ENCODE measurements around the gene ADAMTS17.

ADAMTS17 gene

DNA sequence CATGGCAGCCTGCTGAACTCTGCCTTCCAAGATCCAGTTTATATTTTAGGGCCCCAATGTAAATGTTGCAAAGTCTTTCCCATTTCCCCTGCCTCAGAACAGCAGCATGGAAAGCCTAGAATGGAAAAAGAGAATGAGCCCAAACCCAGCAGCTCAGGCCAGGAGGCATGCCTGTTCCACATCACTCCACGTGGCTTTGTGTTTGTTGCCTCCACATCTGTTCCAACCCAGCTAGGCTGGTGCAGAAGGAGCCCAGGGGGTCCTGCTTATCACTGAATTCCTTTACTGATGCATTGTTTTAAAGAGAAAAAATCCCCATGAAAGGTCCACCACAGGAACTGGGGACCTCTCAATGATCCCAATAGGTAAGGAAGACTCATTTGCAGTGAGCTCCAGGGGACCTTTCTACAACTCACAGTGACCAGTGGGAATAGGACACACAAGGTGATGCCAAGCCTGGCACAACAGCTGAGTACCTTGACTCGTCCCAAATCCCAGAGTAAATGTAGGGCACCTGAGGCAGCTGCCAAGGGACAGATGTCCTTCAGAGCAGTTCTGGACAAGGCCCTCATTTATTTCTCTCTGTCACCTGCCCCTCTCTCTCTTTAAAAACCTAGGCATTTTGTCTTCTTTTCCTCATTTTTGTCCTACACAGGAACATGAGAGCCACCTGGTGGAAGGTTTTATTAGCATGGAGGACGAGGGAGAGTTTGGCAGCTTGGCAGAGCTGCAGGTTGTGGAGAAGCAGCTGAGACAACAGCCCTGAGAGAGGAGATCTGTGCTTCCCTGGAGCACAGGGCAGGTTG lies 41.7 kb upstream of the ADAMTS17 start:
- H3K36me3 ChIP-seq (ENCODE audit: insufficient read depth, low read length): no peaks in the 10 kb centered on the region
- no peak overlapping the region for H3K4me2 ChIP-seq (ENCODE audit: low read depth, low read length, poor library complexity, severe bottlenecking)
- no peak overlapping the region for H2AFZ ChIP-seq (ENCODE audit: low read length)
- H3F3A ChIP-seq (ENCODE audit: low read depth): no peaks in the 10 kb centered on the region
- no peaks in the 10 kb centered on the region for H3K27me3 ChIP-seq (ENCODE audit: insufficient read depth, low read length, poor library complexity, severe bottlenecking)
- H3K9me3 ChIP-seq (ENCODE audit: insufficient read depth, low read depth, low read length): peaks cover 20% of the 10 kb centered on the region; the same call in 1 of the 2 replicates
- H3K9ac ChIP-seq (ENCODE audit: low read depth, low read length, poor library complexity, severe bottlenecking): no peak overlapping the region
- TF ChIP-seq EZH2phosphoT487 (IDR thresholded peaks at IDR 0.05; ENCODE audit: borderline replicate concordance): no peak
- TF ChIP-seq, protein P1, sequence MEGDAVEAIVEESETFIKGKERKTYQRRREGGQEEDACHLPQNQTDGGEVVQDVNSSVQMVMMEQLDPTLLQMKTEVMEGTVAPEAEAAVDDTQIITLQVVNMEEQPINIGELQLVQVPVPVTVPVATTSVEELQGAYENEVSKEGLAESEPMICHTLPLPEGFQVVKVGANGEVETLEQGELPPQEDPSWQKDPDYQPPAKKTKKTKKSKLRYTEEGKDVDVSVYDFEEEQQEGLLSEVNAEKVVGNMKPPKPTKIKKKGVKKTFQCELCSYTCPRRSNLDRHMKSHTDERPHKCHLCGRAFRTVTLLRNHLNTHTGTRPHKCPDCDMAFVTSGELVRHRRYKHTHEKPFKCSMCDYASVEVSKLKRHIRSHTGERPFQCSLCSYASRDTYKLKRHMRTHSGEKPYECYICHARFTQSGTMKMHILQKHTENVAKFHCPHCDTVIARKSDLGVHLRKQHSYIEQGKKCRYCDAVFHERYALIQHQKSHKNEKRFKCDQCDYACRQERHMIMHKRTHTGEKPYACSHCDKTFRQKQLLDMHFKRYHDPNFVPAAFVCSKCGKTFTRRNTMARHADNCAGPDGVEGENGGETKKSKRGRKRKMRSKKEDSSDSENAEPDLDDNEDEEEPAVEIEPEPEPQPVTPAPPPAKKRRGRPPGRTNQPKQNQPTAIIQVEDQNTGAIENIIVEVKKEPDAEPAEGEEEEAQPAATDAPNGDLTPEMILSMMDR (conservative IDR thresholded peaks at IDR 0.05; ENCODE audit: low read length): peak; percentile 67
- no peaks in the 10 kb centered on the region for H4K20me1 ChIP-seq (ENCODE audit: insufficient read depth, low read length, poor library complexity, severe bottlenecking)
- no peaks in the 10 kb centered on the region for H3K4me1 ChIP-seq (ENCODE audit: insufficient read depth, low read length, poor library complexity, severe bottlenecking)
- no peak overlapping the region for H3K4me3 ChIP-seq (ENCODE audit: low read length, poor library complexity, severe bottlenecking)
- no peaks in the 10 kb centered on the region for H3K79me2 ChIP-seq (ENCODE audit: insufficient read depth, low read length)
- H3K9me2 ChIP-seq (replicated peaks; ENCODE audit: low read depth, low read length): no peaks in the 10 kb centered on the region

DNA sequence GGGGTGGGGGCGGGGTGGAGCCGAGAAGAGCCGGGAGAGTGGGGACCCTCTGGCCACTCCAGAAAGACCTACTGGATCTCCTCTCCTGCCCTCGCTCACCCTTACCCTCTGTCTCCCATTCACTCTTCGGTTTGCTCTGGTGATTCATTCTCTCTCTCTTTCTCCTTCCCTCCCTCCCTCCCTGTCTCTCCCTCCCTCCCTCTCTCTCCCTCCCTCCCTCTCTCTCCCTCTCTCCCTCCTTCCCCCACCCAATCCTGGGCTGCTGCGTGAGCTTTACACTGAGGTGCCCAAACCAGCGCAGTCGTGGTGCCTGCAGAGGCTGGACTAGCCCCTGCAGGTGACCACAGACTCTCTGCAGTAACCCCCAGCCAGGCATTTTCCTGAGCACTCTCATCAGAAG lies 32.2 kb upstream of the ADAMTS17 start:
- TF ChIP-seq, protein P1 (conservative IDR thresholded peaks at IDR 0.05; ENCODE audit: low read length): no peak
- TF ChIP-seq EZH2phosphoT487 (IDR thresholded peaks at IDR 0.05; ENCODE audit: borderline replicate concordance): no peak
- no peaks in the 10 kb centered on the region for H3K9me2 ChIP-seq (replicated peaks; ENCODE audit: low read depth, low read length)
- H3K9ac ChIP-seq (ENCODE audit: low read depth, low read length, poor library complexity, severe bottlenecking): no peak overlapping the region
- no peak overlapping the region for H2AFZ ChIP-seq (ENCODE audit: low read length)
- no peaks in the 10 kb centered on the region for H3K27me3 ChIP-seq (ENCODE audit: insufficient read depth, low read length, poor library complexity, severe bottlenecking)
- H3K4me3 ChIP-seq (ENCODE audit: low read length, poor library complexity, severe bottlenecking): no peak overlapping the region
- H4K20me1 ChIP-seq (ENCODE audit: insufficient read depth, low read length, poor library complexity, severe bottlenecking): no peaks in the 10 kb centered on the region
- H3K79me2 ChIP-seq (ENCODE audit: insufficient read depth, low read length): no peaks in the 10 kb centered on the region
- no peaks in the 10 kb centered on the region for H3F3A ChIP-seq (ENCODE audit: low read depth)
- H3K4me2 ChIP-seq (ENCODE audit: low read depth, low read length, poor library complexity, severe bottlenecking): no peak overlapping the region
- no peaks in the 10 kb centered on the region for H3K9me3 ChIP-seq (ENCODE audit: insufficient read depth, low read depth, low read length)
- H3K4me1 ChIP-seq (ENCODE audit: insufficient read depth, low read length, poor library complexity, severe bottlenecking): no peaks in the 10 kb centered on the region
- H3K36me3 ChIP-seq (ENCODE audit: insufficient read depth, low read length): no peaks in the 10 kb centered on the region

GRCh38 chr15:100373120-100373896 lies 31.5 kb upstream of the ADAMTS17 start:
- Histone ChIP-seq H3K36me3 (ENCODE audit: insufficient read depth, low read length) (no peaks in the 10 kb centered on the region), H3K27me3 (ENCODE audit: insufficient read depth, low read length, poor library complexity, severe bottlenecking) (no peaks in the 10 kb centered on the region), H3K9me3 (ENCODE audit: insufficient read depth, low read depth, low read length) (no peaks in the 10 kb centered on the region), H3K9ac (ENCODE audit: low read depth, low read length, poor library complexity, severe bottlenecking) (no peak overlapping the region), H3K4me3 (ENCODE audit: low read length, poor library complexity, severe bottlenecking) (no peak overlapping the region), H3K9me2 (replicated peaks; ENCODE audit: low read depth, low read length) (no peaks in the 10 kb centered on the region), H3K4me1 (ENCODE audit: insufficient read depth, low read length, poor library complexity, severe bottlenecking) (no peaks in the 10 kb centered on the region), H4K20me1 (ENCODE audit: insufficient read depth, low read length, poor library complexity, severe bottlenecking) (no peaks in the 10 kb centered on the region), H3F3A (ENCODE audit: low read depth) (no peaks in the 10 kb centered on the region), H2AFZ (ENCODE audit: low read length) (no peak overlapping the region), H3K4me2 (ENCODE audit: low read depth, low read length, poor library complexity, severe bottlenecking) (no peak overlapping the region), H3K79me2 (ENCODE audit: insufficient read depth, low read length) (no peaks in the 10 kb centered on the region)
- TF ChIP-seq, protein P1 (conservative IDR thresholded peaks at IDR 0.05; ENCODE audit: low read length): no peak
- no peak for TF ChIP-seq EZH2phosphoT487 (IDR thresholded peaks at IDR 0.05; ENCODE audit: borderline replicate concordance)
